IMR-90 (cell line): ENCODE data around the gene SAA4.

Experiments used
- BHLHE40 ChIP-seq: fragments of 150-350 bp; IDR thresholded peaks from 2 replicates; pipeline ENCODE4 v1.6.1; 2016; ENCODE audit warnings: mild to moderate bottlenecking, low read depth, low read length
- CEBPB ChIP-seq: IDR thresholded peaks from 2 replicates; pipeline ENCODE4 v1.6.1; 2012; ENCODE audit warnings: low read depth, low read length, improper control_type of control experiment
- CHD1 ChIP-seq: IDR thresholded peaks from 2 replicates; pipeline ENCODE4 v1.6.1; 2012; ENCODE audit warnings: low read depth, low read length, improper control_type of control experiment
- MAFK ChIP-seq: IDR thresholded peaks from 2 replicates; pipeline ENCODE4 v1.6.1; 2012; ENCODE audit warnings: low read depth, low read length, improper control_type of control experiment
- POLR2A ChIP-seq: IDR thresholded peaks from 2 replicates; pipeline ENCODE4 v1.6.1; 2012; ENCODE audit warnings: mild to moderate bottlenecking, low read depth, low read length
- RAD21 ChIP-seq: IDR thresholded peaks from 2 replicates; pipeline ENCODE4 v1.6.1; 2012; ENCODE audit warnings: low read length, improper control_type of control experiment
- TF ChIP-seq, protein P1 (sequence below): conservative IDR thresholded peaks from 2 replicates; pipeline ENCODE4 v1.5.1; 2012; ENCODE audit warnings: mild to moderate bottlenecking, low read depth, low read length, improper control_type of control experiment
- TF ChIP-seq, protein P2 (sequence below): fragments of 150-350 bp; IDR thresholded peaks from 2 replicates; pipeline ENCODE4 v1.6.1; 2016; ENCODE audit warnings: low read depth, mild to moderate bottlenecking, low read length, moderate library complexity, borderline replicate concordance

DNA sequence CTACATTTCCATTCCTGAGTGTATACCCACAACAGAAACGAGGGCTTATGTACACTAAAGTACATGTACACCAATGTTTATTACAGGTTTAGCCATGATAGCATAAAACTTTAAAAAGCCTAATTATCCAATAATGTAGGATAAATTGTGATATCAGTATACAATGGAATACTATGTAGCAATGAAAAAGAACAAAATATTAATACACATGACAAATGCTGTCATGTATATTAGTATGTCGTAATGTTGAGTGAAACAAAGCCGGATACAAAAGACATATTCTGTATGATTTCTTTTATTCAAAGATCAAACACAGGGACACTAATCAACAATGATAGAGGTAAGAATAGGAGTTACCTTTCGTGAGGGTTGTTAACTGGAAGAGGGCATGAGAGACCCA is 2.7 kb downstream of the SAA4 start:
- TF ChIP-seq, protein P1, sequence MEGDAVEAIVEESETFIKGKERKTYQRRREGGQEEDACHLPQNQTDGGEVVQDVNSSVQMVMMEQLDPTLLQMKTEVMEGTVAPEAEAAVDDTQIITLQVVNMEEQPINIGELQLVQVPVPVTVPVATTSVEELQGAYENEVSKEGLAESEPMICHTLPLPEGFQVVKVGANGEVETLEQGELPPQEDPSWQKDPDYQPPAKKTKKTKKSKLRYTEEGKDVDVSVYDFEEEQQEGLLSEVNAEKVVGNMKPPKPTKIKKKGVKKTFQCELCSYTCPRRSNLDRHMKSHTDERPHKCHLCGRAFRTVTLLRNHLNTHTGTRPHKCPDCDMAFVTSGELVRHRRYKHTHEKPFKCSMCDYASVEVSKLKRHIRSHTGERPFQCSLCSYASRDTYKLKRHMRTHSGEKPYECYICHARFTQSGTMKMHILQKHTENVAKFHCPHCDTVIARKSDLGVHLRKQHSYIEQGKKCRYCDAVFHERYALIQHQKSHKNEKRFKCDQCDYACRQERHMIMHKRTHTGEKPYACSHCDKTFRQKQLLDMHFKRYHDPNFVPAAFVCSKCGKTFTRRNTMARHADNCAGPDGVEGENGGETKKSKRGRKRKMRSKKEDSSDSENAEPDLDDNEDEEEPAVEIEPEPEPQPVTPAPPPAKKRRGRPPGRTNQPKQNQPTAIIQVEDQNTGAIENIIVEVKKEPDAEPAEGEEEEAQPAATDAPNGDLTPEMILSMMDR = no peak
- TF ChIP-seq MAFK = no peak
- TF ChIP-seq POLR2A = no peak
- TF ChIP-seq RAD21 = no peak
- TF ChIP-seq, protein P2, sequence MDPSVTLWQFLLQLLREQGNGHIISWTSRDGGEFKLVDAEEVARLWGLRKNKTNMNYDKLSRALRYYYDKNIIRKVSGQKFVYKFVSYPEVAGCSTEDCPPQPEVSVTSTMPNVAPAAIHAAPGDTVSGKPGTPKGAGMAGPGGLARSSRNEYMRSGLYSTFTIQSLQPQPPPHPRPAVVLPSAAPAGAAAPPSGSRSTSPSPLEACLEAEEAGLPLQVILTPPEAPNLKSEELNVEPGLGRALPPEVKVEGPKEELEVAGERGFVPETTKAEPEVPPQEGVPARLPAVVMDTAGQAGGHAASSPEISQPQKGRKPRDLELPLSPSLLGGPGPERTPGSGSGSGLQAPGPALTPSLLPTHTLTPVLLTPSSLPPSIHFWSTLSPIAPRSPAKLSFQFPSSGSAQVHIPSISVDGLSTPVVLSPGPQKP = no peak
- TF ChIP-seq CHD1 = no peak
- no peak for TF ChIP-seq BHLHE40
- peak; percentile 31; the same call in 1 of the 2 replicates for TF ChIP-seq CEBPB
